Activated CD4-positive, alpha-beta T cell treated with anti-CD3 and anti-CD28 coated beads for 48 hours (primary cell): ENCODE data around the gene SPNS1.
"Not testable (repeated sequence)": the region's sequence is repeated elsewhere in the genome, so short reads cannot be mapped to it uniquely, and the experiment has no call there.

Experiments
- DNase-seq: peaks from one replicate; pipeline ENCODE4 v3.0.0-alpha.2; 2020

Gene SPNS1

DNA sequence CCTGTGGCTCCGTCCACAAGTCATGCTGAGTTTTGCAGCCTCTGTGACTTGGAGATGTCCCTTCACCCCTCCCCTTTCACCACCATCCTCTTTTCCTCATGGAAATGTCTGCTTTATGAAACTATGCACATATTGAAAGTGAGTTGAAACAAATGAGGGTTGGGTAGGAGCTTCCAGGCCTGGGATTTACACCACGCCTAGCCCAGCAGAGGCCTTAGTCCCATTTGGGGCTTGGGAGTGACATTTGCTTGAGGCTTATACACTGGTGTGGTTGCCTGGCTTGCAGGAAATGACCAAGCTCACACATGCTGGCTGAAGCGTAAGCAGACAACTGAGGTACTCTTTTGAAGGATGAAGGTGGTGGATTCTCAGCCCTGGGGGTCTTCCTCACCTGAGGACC lies 10.5 kb upstream of the SPNS1 start:
- no peak for DNase-seq

DNA sequence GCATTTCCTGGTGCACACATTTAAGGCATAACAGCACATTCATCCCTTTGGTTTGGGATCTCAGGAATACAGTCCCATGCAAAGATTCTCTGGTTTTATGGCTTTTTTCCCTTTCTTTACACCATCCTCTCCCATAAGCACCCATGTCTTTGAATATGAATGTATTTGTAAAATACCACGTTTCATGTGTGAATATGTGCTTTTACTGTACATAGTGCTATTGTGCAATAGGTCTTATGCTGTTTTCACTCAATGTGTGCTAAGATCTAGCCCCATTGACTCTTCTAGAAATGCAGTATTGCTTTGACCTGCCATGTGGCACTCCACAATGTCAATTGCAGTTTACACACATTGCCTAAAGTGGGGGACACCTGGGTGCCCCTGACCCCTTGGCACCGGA lies 10.1 kb upstream of the SPNS1 start:
- DNase-seq = no peak

DNA sequence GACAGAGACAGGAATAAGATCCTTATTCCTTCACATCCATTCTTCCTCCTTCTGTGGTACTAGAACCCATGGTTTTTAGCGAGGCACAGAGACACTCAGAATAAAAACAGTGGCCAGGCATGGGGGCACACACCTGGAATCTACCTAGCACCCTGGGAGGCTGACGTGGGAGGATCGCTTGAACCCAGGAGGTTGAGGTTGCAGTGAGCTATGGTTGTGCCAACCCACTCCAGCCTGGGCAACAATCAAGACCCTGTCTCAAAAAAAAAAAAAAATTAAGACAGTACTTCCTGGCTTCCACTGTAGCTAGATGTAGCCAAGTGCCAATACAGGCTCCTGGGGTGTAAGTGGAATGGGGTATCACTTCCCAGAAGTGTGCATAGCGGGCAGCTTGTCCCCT lies 7.4 kb upstream of the SPNS1 start:
- no peak for DNase-seq

DNA sequence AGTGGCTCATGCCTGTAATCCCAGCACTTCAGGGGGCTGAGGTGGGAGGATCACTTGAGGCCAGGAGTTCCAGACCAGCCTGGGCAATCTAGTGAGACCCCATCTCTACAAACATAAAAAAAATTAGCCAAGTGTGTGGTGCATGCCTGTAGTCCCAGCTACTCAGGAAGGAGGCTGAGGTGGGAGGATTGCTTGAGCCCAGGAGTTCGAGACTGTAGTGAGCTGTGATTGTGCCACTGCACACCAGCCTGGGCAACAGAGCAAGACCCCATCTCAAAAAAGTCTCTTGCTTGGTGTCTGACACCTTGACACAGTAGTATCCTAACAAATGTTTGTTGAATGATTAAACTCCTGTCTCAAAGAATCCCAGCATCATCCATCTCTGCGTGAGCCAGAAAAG lies 4.9 kb upstream of the SPNS1 start:
- not testable (repeated sequence) for DNase-seq

DNA sequence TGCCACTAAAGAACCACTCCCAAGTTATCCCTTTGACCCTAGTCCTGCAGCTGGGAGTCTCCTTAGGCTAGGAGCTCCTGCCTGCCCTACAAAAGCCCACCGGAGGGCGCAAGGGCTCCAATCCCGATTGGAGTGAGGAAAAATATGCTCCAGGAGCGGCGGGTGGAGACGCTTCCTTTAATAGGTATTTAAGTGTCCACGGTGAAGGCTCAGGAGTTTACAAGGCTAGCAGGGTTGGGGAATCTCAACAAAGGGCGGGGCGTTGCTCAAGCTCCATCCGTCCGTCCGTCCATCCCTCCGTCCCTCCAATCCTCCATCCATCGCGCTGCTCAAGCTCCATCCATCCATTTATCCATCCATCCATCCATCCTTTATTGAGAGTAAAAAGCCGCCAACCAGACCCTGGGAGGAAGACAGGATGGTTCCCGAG lies 556 bp upstream of the SPNS1 start:
- peak; percentile 46 for DNase-seq

DNA sequence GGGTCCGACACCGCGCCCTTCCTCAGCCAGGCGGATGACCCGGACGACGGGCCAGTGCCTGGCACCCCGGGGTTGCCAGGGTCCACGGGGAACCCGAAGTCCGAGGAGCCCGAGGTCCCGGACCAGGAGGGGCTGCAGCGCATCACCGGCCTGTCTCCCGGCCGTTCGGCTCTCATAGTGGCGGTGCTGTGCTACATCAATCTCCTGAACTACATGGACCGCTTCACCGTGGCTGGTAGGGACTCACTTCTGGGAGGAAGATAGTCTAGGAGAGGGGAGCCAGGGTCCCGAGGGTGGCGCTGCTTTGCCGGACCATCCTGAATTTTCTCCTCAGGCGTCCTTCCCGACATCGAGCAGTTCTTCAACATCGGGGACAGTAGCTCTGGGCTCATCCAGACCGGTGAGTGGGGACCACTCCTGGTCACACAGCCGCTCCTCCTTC lies 601 bp downstream of the SPNS1 start:
- no peak for DNase-seq

DNA sequence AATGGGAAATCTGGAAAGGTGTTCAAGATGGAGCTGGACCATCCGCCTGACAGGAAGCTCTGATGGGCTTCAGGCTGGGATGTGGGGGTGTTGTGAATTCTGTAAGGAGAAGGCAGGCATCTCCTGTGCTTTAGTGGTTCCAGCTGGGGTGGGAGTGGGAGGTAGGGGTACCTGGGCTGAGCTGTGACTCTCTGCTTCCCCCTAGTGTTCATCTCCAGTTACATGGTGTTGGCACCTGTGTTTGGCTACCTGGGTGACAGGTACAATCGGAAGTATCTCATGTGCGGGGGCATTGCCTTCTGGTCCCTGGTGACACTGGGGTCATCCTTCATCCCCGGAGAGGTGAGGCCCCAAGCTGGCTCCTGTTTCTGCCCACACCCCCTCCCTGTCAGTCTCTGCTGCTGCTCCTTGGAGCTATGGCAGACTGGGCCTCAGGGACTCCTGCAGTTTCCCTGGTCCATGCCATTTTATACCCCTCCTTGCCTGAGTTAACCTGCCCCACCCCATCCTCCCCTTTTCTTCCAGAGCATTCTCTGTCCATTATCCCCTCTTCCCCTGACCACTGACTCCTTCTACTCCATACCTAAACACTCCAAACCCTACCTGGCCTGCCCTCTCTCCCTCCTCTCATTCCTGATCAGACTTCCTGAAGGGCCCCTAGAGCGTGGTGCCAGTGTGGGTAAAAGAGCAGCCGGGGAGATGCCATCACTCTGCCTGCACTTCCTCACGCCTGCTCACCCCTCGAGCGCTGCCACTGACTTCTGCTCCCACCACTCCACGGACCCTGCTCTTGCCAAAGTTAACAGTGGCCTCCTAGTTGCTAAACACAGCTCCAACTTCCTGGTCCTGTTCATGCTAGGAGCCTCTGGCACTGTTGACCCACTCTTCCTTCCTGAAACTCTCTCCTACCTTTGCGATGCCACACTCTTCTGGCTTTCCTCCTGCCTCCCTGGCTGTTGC lies 3.4 kb downstream of the SPNS1 start:
- DNase-seq = no peak

DNA sequence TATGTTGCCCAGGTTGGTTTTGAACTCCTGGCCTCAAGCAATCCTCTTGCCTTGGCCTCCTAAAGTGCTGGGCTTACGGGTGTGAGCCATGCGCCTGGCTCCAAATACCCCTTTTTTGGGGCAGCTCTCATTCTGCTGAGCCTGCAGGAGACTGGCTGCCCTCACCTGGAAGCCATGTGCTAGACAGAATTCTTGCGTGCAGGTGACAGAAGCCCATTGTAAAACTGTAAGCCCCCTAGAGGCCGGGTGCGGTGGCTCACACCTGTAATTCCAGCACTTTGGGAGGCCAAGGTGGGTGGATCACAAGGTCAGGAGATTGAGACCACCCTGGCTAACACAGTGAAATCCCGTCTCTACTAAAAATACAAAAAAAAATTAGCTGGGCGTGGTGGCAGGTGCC lies 5.8 kb downstream of the SPNS1 start:
- DNase-seq = not testable (repeated sequence)

DNA sequence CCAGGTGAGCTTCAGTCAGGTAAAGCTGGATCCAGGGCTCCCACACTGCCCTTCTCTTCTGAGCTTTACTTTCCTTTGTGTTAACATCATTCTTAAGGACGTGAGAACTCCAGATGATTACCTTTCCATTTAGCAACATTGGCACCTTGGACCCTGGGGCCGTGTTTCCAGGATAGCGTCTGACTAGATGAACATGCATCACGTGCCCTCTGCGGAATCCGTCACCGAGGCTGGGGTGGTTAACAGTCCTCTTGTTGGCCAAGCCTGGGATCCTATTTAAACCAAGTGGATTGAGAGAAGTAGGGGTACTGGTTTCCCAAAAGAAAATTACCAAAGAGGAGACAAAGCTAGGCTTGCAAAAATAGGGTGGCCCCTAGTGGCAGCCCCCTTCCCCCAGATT lies 6.4 kb downstream of the SPNS1 start:
- DNase-seq = no peak

DNA sequence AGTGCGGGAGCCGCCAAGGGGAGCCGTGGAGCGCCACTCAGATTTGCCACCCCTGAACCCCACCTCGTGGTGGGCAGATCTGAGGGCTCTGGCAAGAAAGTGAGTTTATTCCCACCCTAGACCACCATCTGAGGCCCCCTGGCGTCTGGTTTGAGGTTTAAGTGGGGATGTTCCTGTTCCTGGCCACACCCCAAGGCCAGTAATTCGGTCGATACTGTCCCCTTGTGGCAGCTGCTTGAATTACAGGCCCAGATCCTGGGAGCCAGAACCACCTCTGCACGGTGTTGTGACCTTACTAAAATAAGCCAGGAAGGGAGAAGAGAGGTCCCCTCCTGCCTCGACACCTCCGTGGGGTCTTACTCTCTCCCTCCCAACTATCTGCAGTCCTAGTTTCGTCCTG lies 6.9 kb downstream of the SPNS1 start:
- peak; percentile 79 for DNase-seq

DNA sequence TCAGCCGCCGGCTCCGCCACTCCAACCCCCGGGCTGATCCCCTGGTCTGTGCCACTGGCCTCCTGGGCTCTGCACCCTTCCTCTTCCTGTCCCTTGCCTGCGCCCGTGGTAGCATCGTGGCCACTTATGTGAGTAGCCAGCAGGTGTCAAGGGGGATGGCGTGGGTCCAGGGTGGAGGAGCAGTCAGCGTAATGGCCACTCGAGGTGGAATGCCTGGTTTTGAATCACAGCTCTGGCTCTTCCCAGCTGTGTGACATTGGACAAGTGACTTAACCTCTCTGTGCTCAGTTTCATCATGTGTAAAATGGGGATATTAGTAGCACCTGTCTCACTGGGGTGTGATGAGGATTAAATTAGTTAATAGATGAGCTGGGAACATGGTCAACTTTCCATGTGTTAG lies 7.8 kb downstream of the SPNS1 start:
- no peak for DNase-seq

DNA sequence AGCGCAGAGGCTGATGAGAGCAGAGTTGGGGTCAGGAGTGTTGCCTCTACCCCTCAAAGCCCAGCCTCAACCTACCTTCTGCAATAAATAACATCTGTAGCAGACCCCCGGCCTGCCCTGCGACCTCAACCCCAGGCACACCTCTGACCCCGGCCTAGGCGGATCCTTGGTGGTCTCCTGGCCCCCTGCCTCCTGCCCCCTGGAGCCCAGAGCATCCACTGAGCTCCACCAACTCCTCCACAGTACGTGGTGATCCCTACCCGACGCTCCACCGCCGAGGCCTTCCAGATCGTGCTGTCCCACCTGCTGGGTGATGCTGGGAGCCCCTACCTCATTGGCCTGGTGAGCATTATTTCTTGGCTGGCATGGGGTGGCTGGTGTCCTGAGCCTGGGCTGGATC lies 8.4 kb downstream of the SPNS1 start:
- no peak for DNase-seq

DNA sequence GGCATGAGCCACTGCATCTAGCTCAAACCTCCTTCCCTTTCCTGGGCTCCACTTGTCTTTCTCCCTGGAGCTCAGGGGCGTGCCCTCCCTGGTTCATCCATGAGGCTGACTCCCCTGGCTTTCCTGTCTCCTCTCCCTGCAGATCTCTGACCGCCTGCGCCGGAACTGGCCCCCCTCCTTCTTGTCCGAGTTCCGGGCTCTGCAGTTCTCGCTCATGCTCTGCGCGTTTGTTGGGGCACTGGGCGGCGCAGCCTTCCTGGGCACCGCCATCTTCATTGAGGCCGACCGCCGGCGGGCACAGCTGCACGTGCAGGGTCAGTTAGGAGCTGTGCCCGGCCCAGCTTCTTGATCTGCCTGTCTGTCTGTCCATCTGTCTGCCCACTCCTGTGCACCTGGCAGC lies 9.1 kb downstream of the SPNS1 start:
- no peak for DNase-seq

DNA sequence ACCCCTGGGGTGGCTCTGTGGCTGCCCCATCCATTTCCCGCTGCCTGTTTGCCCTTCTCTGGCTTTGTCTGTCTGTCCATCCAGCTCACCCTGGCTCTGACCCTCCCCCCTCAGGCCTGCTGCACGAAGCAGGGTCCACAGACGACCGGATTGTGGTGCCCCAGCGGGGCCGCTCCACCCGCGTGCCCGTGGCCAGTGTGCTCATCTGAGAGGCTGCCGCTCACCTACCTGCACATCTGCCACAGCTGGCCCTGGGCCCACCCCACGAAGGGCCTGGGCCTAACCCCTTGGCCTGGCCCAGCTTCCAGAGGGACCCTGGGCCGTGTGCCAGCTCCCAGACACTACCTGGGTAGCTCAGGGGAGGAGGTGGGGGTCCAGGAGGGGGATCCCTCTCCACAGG lies 9.5 kb downstream of the SPNS1 start:
- no peak for DNase-seq

DNA sequence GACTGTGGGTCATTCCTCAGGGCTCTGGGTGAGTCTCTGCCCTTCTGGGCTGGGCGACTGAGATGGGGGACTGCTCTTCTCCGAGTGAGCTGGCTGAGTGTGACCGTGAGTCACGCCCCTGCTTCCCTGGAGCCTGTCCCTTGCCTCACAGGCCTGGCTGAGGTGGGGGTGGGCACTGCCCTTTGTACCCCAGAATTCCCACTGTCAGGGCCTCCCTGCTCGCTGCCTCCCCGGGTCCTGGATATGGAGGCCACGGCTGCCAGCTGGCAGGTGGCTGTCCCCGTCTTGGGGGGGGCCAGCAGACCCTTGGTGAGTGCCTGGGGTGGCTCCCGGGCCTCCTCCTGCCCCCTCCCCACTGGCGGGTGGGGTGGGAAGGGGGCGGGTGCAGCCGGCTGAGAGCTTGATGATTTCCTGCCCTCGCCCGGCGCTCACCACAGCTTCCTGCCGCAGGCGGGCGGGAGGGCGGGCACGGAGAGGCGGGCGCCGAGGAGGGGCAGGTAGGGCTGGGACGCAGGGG lies 10.1 kb downstream of the SPNS1 start, which contains the start of gene LAT:
Gene LAT, plus strand, starts transcription at position 434 of the 517 bp plus-strand sequence. CDS start 366 bp downstream, outside the sequence.
- DNase-seq = peak; percentile 79

DNA sequence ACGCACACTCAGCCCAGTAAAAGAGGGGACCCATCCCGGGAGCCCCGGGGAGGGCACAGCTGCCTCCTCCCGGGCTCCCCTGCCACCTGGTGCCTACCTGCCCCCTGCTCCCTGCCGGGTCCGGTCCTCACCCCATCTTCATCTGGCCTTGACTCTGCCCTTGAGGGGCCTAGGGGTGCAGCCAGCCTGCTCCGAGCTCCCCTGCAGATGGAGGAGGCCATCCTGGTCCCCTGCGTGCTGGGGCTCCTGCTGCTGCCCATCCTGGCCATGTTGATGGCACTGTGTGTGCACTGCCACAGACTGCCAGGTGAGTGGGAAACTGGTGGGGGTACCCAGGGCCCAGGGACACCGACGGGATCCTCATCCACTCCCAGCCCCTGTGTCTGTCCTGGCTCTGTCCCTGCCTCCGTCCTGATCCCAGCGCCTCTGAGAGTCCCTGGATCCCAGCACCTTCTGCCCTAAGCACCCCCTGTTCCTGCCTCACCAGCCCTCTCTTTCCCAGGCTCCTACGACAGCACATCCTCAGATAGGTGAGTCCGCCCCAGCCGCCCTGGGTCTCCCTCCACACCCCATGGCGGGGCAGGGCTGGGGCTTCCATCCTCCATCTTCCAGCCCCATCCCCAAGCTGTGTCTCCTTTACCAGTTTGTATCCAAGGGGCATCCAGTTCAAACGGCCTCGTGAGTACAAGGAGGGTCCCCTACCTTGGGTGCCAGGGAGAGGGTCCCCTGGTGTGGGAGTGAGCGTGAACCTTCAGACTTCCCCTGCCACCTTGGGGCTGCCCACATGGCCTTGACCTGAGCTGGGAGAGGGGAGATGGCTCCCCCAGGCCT lies 10.8 kb downstream of the SPNS1 start:
- peak; percentile 44 for DNase-seq

DNA sequence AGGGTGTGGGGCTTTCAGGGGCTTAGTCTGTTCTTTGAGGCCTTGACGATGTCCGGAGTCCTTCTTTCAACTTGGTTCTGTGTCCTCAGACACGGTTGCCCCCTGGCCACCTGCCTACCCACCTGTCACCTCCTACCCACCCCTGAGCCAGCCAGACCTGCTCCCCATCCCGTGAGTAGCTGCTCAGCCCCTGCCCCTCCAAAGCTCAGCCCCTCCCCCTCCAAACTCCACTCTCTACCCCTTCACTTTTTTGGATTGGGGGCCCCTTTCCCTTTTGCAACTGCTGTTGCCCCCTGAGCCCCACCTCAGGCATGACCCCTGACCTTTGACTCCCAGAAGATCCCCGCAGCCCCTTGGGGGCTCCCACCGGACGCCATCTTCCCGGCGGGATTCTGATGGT lies 11.5 kb downstream of the SPNS1 start:
- DNase-seq = no peak

DNA sequence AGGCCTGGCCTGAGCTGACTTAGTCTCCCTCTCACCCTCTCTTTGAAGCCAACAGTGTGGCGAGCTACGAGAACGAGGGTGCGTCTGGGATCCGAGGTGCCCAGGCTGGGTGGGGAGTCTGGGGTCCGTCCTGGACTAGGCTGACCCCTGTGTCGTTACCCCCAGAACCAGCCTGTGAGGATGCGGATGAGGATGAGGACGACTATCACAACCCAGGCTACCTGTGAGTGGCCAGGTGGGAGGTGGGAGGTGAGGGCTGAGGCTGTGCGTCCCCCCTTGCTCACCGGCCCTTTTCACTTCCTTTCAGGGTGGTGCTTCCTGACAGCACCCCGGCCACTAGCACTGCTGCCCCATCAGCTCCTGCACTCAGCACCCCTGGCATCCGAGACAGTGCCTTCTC lies 11.9 kb downstream of the SPNS1 start:
- peak; percentile 44 for DNase-seq

DNA sequence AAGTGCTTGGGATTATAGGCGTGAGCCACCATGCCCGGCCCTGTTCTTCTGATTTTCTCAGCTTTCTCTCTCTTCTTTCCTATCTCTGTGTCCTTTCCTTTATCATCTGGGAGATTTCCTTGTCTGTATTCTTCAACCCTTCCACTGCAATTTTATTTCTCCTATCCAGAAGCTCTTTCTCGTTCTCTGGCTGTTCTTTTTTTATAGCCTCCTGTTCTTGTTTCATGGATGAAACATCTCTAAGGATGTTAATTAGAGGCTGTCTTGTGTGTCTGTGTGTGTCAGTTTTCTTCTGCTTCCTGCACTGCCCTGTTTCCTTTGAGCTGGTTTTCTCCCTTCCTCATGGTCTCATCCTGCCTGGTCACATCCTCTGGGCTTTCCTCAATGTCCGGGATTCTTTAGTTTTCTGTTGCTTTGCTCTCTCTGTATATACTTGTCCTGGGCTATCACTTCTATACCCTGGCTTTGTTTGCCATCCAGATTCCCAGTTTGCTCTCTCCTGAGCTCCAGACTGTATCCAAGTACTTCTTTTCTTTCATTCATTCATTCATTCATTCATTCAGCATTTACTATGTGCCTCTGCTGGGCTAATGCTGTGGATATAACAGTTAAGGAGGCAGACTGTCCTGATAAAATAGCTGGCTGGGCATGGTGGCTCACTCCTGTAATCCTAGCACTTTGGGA lies 12.7 kb downstream of the SPNS1 start:
- DNase-seq = no peak

DNA sequence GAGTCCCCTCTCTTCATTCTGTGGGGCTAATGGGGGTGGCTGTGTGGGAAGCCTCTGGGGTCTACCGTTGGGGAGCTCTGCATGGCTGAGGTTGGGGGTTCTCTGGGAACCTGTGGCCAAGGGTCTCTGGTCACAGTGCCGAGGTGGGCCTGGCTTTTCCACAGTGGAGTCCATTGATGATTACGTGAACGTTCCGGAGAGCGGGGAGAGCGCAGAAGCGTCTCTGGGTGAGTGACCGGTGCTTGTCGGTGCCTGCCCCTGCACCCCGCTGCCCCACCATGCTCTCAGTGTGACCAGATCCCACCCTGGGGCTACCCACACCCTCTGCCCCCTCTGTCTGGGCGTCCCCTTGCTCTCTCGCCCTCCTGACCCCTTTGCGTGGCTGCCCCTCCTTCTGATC lies 14.8 kb downstream of the SPNS1 start:
- no peak for DNase-seq

DNA sequence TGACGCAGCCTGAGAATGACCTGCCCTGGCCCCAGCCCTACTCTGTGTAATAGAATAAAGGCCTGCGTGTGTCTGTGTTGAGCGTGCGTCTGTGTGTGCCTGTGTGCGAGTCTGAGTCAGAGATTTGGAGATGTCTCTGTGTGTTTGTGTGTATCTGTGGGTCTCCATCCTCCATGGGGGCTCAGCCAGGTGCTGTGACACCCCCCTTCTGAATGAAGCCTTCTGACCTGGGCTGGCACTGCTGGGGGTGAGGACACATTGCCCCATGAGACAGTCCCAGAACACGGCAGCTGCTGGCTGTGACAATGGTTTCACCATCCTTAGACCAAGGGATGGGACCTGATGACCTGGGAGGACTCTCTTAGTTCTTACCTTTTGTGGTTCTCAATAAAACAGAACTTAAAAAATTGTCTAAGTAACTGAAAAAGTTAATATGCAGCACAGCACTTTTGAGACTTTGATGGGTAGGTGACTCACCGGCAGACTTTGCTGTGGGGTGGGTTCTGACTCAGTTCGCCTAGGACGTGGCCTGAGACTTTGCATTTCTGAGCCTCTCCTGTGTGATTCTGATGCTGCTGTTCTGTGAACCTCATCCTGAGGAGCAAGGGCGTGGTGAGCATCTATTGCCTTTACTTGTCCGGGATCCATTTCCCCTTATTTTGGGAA lies 15.9 kb downstream of the SPNS1 start:
- DNase-seq = peak; percentile 83

DNA sequence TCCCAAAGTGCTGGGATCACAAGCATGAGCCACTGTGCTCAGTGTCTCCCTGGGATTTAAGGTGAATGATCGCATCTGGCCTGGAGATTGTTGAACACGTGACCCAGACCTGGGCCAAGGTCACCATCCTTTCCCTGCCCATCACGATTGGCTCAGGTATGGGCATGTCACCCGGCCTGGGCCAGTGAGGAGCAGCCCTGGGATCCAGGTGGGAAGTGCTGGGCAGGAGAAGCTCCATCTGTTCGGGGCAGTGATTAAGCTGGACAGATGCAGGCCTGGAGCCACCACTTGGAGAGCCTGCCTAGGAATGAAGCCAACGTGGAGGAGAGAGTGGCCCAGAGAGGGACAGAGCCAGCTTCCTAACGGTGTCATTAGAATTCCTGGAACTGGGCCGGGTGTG lies 17.1 kb downstream of the SPNS1 start:
- DNase-seq = no peak
